Measurements from ENCODE around the gene KDR.

DNA sequence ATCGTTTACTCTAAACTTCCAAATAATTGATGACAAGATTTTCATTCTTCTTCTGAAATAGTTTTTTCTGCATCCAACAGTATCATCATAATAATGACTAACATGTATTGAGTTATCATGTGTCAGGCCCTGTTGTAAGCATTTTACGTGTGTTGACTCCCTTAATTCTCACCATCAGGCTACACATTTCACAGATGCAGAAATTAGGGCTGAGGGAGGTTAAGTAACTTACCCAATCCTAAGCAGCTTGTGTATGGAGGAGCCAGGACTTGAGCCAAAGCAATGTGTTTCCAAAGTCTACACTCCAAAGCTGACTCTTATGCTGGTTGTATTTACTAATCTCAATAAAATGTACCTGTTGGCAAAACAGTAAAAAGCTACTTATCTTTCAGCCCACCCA lies 11.2 kb upstream of the KDR start:
- TF ChIP-seq, protein P1, sequence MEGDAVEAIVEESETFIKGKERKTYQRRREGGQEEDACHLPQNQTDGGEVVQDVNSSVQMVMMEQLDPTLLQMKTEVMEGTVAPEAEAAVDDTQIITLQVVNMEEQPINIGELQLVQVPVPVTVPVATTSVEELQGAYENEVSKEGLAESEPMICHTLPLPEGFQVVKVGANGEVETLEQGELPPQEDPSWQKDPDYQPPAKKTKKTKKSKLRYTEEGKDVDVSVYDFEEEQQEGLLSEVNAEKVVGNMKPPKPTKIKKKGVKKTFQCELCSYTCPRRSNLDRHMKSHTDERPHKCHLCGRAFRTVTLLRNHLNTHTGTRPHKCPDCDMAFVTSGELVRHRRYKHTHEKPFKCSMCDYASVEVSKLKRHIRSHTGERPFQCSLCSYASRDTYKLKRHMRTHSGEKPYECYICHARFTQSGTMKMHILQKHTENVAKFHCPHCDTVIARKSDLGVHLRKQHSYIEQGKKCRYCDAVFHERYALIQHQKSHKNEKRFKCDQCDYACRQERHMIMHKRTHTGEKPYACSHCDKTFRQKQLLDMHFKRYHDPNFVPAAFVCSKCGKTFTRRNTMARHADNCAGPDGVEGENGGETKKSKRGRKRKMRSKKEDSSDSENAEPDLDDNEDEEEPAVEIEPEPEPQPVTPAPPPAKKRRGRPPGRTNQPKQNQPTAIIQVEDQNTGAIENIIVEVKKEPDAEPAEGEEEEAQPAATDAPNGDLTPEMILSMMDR (IDR thresholded peaks at IDR 0.05): no peak
- no peak for TF ChIP-seq EP300 (IDR thresholded peaks at IDR 0.05)

All from suprapubic skin (tissue), 3 donors.